Vagina (tissue), 2 donors: ENCODE measurements around the gene TECR.

Experiments
- POLR2A ChIP-seq, 2 donors: fragments of 450-650 bp; IDR thresholded peaks; one replicate each; pipeline ENCODE4 v1.6.1; 2017; ENCODE audit warnings: antibody characterized with exemption in 2 of 2, mild to moderate bottlenecking in 2 of 2, moderate library complexity in 2 of 2
- POLR2AphosphoS5 ChIP-seq, 2 donors: sonication (generic); formaldehyde crosslinking; IDR thresholded peaks; one replicate each; pipeline ENCODE4 v1.9.0; 2017; ENCODE audit warnings: antibody characterized with exemption in 2 of 2, mild to moderate bottlenecking in 2 of 2, low read depth in 1 of 2; ENCODE audit not compliant: insufficient read depth in 1 of 2
- TF ChIP-seq, protein P1 (sequence below), 3 experiments: fragments of 450-650 bp in 2 of 3; fragments of 200-600 bp in 1 of 3; sonication (generic) in 1 of 3; IDR thresholded peaks; one replicate each; pipeline ENCODE4 v1.5.1; 2017 to 2019; ENCODE audit warnings: antibody characterized with exemption in 3 of 3, mild to moderate bottlenecking in 2 of 3, moderate library complexity in 2 of 3

DNA sequence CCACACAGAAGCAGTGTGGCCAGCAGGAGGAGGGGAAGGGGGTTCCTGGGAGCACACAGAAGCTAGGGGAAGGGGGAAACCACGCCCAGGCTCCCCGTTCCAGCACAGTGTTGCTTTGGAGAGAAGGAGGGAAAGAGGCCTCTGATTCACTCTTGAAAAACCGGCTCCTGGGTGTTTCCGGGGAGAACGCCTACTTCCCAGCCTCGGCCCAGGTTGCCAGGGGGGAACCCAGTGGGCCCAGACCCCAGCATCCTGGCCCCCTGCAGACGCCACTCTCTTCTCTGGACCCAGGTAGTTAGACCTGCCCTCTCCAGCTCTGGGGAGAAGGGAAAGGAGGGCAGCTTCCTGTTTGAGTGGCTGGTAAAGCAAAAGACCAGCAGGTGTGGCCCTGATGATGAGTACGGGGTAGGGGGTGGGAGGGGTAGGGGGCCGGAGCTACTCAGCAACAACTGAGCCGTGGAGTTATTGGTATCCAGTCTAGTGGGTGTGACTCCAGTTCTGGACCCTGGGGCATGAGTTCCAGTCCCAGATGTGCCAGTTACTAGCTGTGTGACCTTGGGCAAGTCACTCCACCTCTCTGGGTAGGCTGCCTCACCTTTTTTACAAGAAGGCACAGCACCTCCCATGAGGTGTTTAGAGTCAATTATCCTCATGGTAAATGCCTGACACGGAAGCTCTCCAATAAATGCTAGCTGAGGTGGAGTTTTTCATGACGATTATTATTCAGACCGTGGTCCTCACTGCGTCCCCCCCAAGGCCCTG is 34.3 kb upstream of the TECR start:
- TF ChIP-seq, protein P1, sequence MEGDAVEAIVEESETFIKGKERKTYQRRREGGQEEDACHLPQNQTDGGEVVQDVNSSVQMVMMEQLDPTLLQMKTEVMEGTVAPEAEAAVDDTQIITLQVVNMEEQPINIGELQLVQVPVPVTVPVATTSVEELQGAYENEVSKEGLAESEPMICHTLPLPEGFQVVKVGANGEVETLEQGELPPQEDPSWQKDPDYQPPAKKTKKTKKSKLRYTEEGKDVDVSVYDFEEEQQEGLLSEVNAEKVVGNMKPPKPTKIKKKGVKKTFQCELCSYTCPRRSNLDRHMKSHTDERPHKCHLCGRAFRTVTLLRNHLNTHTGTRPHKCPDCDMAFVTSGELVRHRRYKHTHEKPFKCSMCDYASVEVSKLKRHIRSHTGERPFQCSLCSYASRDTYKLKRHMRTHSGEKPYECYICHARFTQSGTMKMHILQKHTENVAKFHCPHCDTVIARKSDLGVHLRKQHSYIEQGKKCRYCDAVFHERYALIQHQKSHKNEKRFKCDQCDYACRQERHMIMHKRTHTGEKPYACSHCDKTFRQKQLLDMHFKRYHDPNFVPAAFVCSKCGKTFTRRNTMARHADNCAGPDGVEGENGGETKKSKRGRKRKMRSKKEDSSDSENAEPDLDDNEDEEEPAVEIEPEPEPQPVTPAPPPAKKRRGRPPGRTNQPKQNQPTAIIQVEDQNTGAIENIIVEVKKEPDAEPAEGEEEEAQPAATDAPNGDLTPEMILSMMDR (IDR thresholded peaks at IDR 0.05) = no peak
- TF ChIP-seq POLR2A (IDR thresholded peaks at IDR 0.05) (no peak), POLR2AphosphoS5 (IDR thresholded peaks at IDR 0.05; ENCODE audit: insufficient read depth in 1 of 2, low read depth in 1 of 2) (no peak)
